ENCODE data around the gene ARSJ. TPM values are rescaled to one million over a fixed set of nuclear protein-coding genes. Genes with fewer than 3 reads are reported as not detected.

Gene ARSJ
- total and polyA plus RNA-seq, 2 of the 8 experiments (the other 6 are each of a cell fraction or from before 2014, with no cell fraction given): 1.4 to 6.3 TPM

DNA sequence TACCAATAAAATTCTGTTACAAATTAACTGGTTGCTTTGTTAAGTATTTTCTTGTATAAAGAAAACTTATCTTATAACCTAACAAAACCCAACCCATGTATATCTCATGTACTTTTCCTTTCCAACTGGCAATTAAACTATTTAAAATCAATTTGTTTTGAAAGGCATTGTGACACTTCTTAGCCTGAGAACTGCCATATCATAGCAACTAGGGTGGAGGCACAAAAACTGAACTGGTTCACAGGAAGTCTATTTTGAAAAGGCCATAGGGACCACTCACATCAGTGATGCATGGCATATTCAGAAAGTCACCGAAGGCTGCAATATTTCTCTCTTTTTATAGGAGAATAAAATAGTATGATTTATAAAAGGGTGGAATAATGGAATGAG lies 40.5 kb upstream of the ARSJ start (continued):
- TF ChIP-seq, protein P1, sequence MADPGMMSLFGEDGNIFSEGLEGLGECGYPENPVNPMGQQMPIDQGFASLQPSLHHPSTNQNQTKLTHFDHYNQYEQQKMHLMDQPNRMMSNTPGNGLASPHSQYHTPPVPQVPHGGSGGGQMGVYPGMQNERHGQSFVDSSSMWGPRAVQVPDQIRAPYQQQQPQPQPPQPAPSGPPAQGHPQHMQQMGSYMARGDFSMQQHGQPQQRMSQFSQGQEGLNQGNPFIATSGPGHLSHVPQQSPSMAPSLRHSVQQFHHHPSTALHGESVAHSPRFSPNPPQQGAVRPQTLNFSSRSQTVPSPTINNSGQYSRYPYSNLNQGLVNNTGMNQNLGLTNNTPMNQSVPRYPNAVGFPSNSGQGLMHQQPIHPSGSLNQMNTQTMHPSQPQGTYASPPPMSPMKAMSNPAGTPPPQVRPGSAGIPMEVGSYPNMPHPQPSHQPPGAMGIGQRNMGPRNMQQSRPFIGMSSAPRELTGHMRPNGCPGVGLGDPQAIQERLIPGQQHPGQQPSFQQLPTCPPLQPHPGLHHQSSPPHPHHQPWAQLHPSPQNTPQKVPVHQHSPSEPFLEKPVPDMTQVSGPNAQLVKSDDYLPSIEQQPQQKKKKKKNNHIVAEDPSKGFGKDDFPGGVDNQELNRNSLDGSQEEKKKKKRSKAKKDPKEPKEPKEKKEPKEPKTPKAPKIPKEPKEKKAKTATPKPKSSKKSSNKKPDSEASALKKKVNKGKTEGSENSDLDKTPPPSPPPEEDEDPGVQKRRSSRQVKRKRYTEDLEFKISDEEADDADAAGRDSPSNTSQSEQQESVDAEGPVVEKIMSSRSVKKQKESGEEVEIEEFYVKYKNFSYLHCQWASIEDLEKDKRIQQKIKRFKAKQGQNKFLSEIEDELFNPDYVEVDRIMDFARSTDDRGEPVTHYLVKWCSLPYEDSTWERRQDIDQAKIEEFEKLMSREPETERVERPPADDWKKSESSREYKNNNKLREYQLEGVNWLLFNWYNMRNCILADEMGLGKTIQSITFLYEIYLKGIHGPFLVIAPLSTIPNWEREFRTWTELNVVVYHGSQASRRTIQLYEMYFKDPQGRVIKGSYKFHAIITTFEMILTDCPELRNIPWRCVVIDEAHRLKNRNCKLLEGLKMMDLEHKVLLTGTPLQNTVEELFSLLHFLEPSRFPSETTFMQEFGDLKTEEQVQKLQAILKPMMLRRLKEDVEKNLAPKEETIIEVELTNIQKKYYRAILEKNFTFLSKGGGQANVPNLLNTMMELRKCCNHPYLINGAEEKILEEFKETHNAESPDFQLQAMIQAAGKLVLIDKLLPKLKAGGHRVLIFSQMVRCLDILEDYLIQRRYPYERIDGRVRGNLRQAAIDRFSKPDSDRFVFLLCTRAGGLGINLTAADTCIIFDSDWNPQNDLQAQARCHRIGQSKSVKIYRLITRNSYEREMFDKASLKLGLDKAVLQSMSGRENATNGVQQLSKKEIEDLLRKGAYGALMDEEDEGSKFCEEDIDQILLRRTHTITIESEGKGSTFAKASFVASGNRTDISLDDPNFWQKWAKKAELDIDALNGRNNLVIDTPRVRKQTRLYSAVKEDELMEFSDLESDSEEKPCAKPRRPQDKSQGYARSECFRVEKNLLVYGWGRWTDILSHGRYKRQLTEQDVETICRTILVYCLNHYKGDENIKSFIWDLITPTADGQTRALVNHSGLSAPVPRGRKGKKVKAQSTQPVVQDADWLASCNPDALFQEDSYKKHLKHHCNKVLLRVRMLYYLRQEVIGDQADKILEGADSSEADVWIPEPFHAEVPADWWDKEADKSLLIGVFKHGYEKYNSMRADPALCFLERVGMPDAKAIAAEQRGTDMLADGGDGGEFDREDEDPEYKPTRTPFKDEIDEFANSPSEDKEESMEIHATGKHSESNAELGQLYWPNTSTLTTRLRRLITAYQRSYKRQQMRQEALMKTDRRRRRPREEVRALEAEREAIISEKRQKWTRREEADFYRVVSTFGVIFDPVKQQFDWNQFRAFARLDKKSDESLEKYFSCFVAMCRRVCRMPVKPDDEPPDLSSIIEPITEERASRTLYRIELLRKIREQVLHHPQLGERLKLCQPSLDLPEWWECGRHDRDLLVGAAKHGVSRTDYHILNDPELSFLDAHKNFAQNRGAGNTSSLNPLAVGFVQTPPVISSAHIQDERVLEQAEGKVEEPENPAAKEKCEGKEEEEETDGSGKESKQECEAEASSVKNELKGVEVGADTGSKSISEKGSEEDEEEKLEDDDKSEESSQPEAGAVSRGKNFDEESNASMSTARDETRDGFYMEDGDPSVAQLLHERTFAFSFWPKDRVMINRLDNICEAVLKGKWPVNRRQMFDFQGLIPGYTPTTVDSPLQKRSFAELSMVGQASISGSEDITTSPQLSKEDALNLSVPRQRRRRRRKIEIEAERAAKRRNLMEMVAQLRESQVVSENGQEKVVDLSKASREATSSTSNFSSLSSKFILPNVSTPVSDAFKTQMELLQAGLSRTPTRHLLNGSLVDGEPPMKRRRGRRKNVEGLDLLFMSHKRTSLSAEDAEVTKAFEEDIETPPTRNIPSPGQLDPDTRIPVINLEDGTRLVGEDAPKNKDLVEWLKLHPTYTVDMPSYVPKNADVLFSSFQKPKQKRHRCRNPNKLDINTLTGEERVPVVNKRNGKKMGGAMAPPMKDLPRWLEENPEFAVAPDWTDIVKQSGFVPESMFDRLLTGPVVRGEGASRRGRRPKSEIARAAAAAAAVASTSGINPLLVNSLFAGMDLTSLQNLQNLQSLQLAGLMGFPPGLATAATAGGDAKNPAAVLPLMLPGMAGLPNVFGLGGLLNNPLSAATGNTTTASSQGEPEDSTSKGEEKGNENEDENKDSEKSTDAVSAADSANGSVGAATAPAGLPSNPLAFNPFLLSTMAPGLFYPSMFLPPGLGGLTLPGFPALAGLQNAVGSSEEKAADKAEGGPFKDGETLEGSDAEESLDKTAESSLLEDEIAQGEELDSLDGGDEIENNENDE (IDR thresholded peaks at IDR 0.05; ENCODE audit: insufficient replicate concordance, low read length): no peak
- TF ChIP-seq CHD2 (IDR thresholded peaks at IDR 0.05; ENCODE audit: low read length): no peak
- no peak for TF ChIP-seq SP4 (IDR thresholded peaks at IDR 0.05; ENCODE audit: low read length)
- no peak for TF ChIP-seq CREB1 (IDR thresholded peaks at IDR 0.05)
- TF ChIP-seq NANOG (IDR thresholded peaks at IDR 0.05; ENCODE audit: insufficient read depth, low read depth, low read length, poor library complexity, severe bottlenecking): no peak
- no peak for TF ChIP-seq BACH1 (IDR thresholded peaks at IDR 0.05; ENCODE audit: low read length)
- no peak for TF ChIP-seq SIN3A (conservative IDR thresholded peaks at IDR 0.05 in 1 of 2, IDR thresholded peaks at IDR 0.05 in 1 of 2; ENCODE audit: low read depth in 1 of 2, low read length in 2 of 2)
- no peak for TF ChIP-seq JUND (IDR thresholded peaks at IDR 0.05; ENCODE audit: low read length)
- TF ChIP-seq SIX5 (IDR thresholded peaks at IDR 0.05; ENCODE audit: low read depth, low read length): no peak

Measured in H1 (cell line).